ENCODE results near the gene WDR37.

The WDR37 gene

GRCh38 chr10:1124796-1125195 is 68.6 kb downstream of the WDR37 start:
- peaks cover 77% of the 10 kb centered on the region for H3K36me3 ChIP-seq (ENCODE audit: insufficient read depth, insufficient read length, low read length)
- TF ChIP-seq YY1 (IDR thresholded peaks at IDR 0.05; ENCODE audit: insufficient read depth, insufficient read length) (no peak), SUZ12 (IDR thresholded peaks at IDR 0.05; ENCODE audit: extremely low read depth, insufficient read depth, insufficient read length) (no peak), ZNF274 (IDR thresholded peaks at IDR 0.05; ENCODE audit: low read depth, low read length) (no peak)
- H3K4me1 ChIP-seq (ENCODE audit: insufficient read depth, insufficient read length) = no peaks in the 10 kb centered on the region
- no peak for DNase-seq (ENCODE audit: low read depth, low spot score)
- no peak overlapping the region for H3K9ac ChIP-seq (ENCODE audit: insufficient read length, low read depth)
- H3K9me3 ChIP-seq (ENCODE audit: insufficient read depth, low read length) = no peaks in the 10 kb centered on the region
- H3K27me3 ChIP-seq (ENCODE audit: insufficient read depth, insufficient read length) = no peaks in the 10 kb centered on the region
- H3K4me3 ChIP-seq (ENCODE audit: insufficient read length, low read depth) = no peak overlapping the region

GRCh38 chr10:1126461-1126860 is 70.3 kb downstream of the WDR37 start:
- no peaks in the 10 kb centered on the region for H3K9me3 ChIP-seq (ENCODE audit: insufficient read depth, low read length)
- H3K27me3 ChIP-seq (ENCODE audit: insufficient read depth, insufficient read length) = no peaks in the 10 kb centered on the region
- no peak overlapping the region for H3K9ac ChIP-seq (ENCODE audit: insufficient read length, low read depth)
- TF ChIP-seq YY1 (IDR thresholded peaks at IDR 0.05; ENCODE audit: insufficient read depth, insufficient read length) (no peak), SUZ12 (IDR thresholded peaks at IDR 0.05; ENCODE audit: extremely low read depth, insufficient read depth, insufficient read length) (no peak), ZNF274 (IDR thresholded peaks at IDR 0.05; ENCODE audit: low read depth, low read length) (no peak)
- no peak for DNase-seq (ENCODE audit: low read depth, low spot score)
- H3K4me1 ChIP-seq (ENCODE audit: insufficient read depth, insufficient read length) = no peaks in the 10 kb centered on the region
- H3K4me3 ChIP-seq (ENCODE audit: insufficient read length, low read depth) = no peak overlapping the region
- peaks cover 77% of the 10 kb centered on the region for H3K36me3 ChIP-seq (ENCODE audit: insufficient read depth, insufficient read length, low read length)

GRCh38 chr10:1127629-1128028 is 71.4 kb downstream of the WDR37 start:
- Histone ChIP-seq H3K4me1 (ENCODE audit: insufficient read depth, insufficient read length) (no peaks in the 10 kb centered on the region), H3K36me3 (ENCODE audit: insufficient read depth, insufficient read length, low read length) (peaks cover 69% of the 10 kb centered on the region), H3K27me3 (ENCODE audit: insufficient read depth, insufficient read length) (no peaks in the 10 kb centered on the region), H3K9ac (ENCODE audit: insufficient read length, low read depth) (no peak overlapping the region), H3K4me3 (ENCODE audit: insufficient read length, low read depth) (no peak overlapping the region), H3K9me3 (ENCODE audit: insufficient read depth, low read length) (no peaks in the 10 kb centered on the region)
- DNase-seq (ENCODE audit: low read depth, low spot score) = no peak
- TF ChIP-seq YY1 (IDR thresholded peaks at IDR 0.05; ENCODE audit: insufficient read depth, insufficient read length) (no peak), SUZ12 (IDR thresholded peaks at IDR 0.05; ENCODE audit: extremely low read depth, insufficient read depth, insufficient read length) (no peak), ZNF274 (IDR thresholded peaks at IDR 0.05; ENCODE audit: low read depth, low read length) (no peak)

- no peaks in the 10 kb centered on the region for H3K27me3 ChIP-seq (ENCODE audit: insufficient read depth, insufficient read length)
- DNase-seq (ENCODE audit: low read depth, low spot score) = no peak
- no peaks in the 10 kb centered on the region for H3K9me3 ChIP-seq (ENCODE audit: insufficient read depth, low read length)
- no peak overlapping the region for H3K9ac ChIP-seq (ENCODE audit: insufficient read length, low read depth)
- no peaks in the 10 kb centered on the region for H3K4me1 ChIP-seq (ENCODE audit: insufficient read depth, insufficient read length)
- TF ChIP-seq ZNF274 (IDR thresholded peaks at IDR 0.05; ENCODE audit: low read depth, low read length) (no peak), SUZ12 (IDR thresholded peaks at IDR 0.05; ENCODE audit: extremely low read depth, insufficient read depth, insufficient read length) (no peak), YY1 (IDR thresholded peaks at IDR 0.05; ENCODE audit: insufficient read depth, insufficient read length) (no peak)
- no peak overlapping the region for H3K4me3 ChIP-seq (ENCODE audit: insufficient read length, low read depth)
- peaks cover 68% of the 10 kb centered on the region for H3K36me3 ChIP-seq (ENCODE audit: insufficient read depth, insufficient read length, low read length)
Measured at GRCh38 chr10:1128115-1128514, 71.9 kb downstream of the WDR37 start.

GRCh38 chr10:1128649-1129048 is 72.5 kb downstream of the WDR37 start:
- Histone ChIP-seq H3K9me3 (ENCODE audit: insufficient read depth, low read length) (no peaks in the 10 kb centered on the region), H3K9ac (ENCODE audit: insufficient read length, low read depth) (no peak overlapping the region), H3K4me3 (ENCODE audit: insufficient read length, low read depth) (no peak overlapping the region), H3K27me3 (ENCODE audit: insufficient read depth, insufficient read length) (no peaks in the 10 kb centered on the region), H3K36me3 (ENCODE audit: insufficient read depth, insufficient read length, low read length) (peaks cover 65% of the 10 kb centered on the region), H3K4me1 (ENCODE audit: insufficient read depth, insufficient read length) (no peaks in the 10 kb centered on the region)
- no peak for DNase-seq (ENCODE audit: low read depth, low spot score)
- TF ChIP-seq YY1 (IDR thresholded peaks at IDR 0.05; ENCODE audit: insufficient read depth, insufficient read length) (no peak), SUZ12 (IDR thresholded peaks at IDR 0.05; ENCODE audit: extremely low read depth, insufficient read depth, insufficient read length) (no peak), ZNF274 (IDR thresholded peaks at IDR 0.05; ENCODE audit: low read depth, low read length) (no peak)

GRCh38 chr10:1130226-1130625 is 74.0 kb downstream of the WDR37 start:
- DNase-seq (ENCODE audit: low read depth, low spot score) = no peak
- no peaks in the 10 kb centered on the region for H3K4me1 ChIP-seq (ENCODE audit: insufficient read depth, insufficient read length)
- H3K36me3 ChIP-seq (ENCODE audit: insufficient read depth, insufficient read length, low read length) = peaks cover 50% of the 10 kb centered on the region
- H3K9me3 ChIP-seq (ENCODE audit: insufficient read depth, low read length) = no peaks in the 10 kb centered on the region
- H3K27me3 ChIP-seq (ENCODE audit: insufficient read depth, insufficient read length) = no peaks in the 10 kb centered on the region
- no peak overlapping the region for H3K4me3 ChIP-seq (ENCODE audit: insufficient read length, low read depth)
- no peak for TF ChIP-seq SUZ12 (IDR thresholded peaks at IDR 0.05; ENCODE audit: extremely low read depth, insufficient read depth, insufficient read length)
- no peak for TF ChIP-seq YY1 (IDR thresholded peaks at IDR 0.05; ENCODE audit: insufficient read depth, insufficient read length)
- no peak for TF ChIP-seq ZNF274 (IDR thresholded peaks at IDR 0.05; ENCODE audit: low read depth, low read length)
- H3K9ac ChIP-seq (ENCODE audit: insufficient read length, low read depth) = no peak overlapping the region

- Histone ChIP-seq H3K4me1 (ENCODE audit: insufficient read depth, insufficient read length) (no peaks in the 10 kb centered on the region), H3K9me3 (ENCODE audit: insufficient read depth, low read length) (no peaks in the 10 kb centered on the region)
- TF ChIP-seq SUZ12 (IDR thresholded peaks at IDR 0.05; ENCODE audit: extremely low read depth, insufficient read depth, insufficient read length) (no peak), YY1 (IDR thresholded peaks at IDR 0.05; ENCODE audit: insufficient read depth, insufficient read length) (no peak), ZNF274 (IDR thresholded peaks at IDR 0.05; ENCODE audit: low read depth, low read length) (no peak)
Measured at GRCh38 chr10:1130995-1131790, 75.0 kb downstream of the WDR37 start.

More at GRCh38 chr10:1130995-1131790, 75.0 kb downstream of the WDR37 start:
- H3K36me3 ChIP-seq (ENCODE audit: insufficient read depth, insufficient read length, low read length) = peaks cover 42% of the 10 kb centered on the region
- H3K4me3 ChIP-seq (ENCODE audit: insufficient read length, low read depth) = no peak overlapping the region
- H3K27me3 ChIP-seq (ENCODE audit: insufficient read depth, insufficient read length) = no peaks in the 10 kb centered on the region
- DNase-seq (ENCODE audit: low read depth, low spot score) = no peak
- no peak overlapping the region for H3K9ac ChIP-seq (ENCODE audit: insufficient read length, low read depth)

Measured in NT2/D1 (cell line).